Measurements from ENCODE around the gene XBP1.
"Not testable (repeated sequence)": the region's sequence is repeated elsewhere in the genome, so short reads cannot be mapped to it uniquely, and the experiment has no call there.

Gene XBP1

DNA sequence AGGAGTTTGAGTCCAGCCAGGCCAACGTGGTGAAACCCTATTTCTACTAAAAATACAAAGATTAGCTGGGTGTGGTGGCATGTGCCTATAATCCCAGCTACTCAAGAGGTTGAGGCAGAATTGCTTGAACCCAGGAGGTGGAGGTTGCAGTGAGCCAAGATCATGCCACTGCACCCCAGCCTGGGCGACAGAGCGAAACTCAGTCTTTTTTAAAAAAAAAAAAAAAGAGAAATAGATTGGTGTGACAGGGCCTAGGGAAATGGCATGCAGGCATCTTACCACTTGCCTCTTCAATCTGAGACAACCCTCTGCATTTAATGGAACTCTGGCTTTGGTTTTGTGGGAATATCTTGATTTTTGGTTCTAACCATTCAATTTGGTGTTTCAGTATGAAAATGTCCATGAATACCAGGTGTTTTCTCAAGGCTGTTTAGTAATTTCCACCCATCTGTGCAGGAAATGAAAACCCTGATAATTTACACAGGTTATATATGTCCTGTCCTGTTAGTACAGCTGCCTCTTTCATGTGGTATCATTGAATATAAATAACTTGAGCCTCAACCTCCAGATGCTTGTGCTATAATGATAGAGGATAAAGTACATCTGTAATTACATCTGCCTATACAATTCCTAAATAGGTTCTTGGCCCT, 8.4 kb downstream of the XBP1 start:
- no peak for DNase-seq

DNA sequence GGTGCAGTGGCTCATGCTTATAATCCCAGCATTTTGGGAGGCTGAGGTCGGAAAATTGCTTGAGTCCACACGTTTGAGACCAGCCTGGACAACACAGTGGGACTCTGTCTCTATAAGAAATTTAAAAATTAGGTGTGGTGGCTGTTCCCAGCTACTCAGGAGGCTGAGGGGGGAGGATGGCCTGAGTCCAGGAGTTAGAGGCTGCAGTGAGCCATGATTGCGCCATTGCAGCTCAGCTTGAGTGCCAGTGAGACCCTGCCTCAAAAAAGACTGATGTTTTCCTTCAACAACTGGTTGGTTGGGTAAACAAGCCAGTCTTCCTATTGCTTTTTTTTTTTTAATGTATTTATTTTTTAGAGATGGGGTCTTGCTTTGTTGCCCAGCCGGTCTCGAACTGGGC, 9.2 kb downstream of the XBP1 start:
- DNase-seq: no peak

- no peak for DNase-seq
Observed at GRCh38 chr22:28788601-28789000, 11.8 kb downstream of the XBP1 start.

GRCh38 chr22:28783786-28784671, 16.3 kb downstream of the XBP1 start:
- DNase-seq: no peak

DNA sequence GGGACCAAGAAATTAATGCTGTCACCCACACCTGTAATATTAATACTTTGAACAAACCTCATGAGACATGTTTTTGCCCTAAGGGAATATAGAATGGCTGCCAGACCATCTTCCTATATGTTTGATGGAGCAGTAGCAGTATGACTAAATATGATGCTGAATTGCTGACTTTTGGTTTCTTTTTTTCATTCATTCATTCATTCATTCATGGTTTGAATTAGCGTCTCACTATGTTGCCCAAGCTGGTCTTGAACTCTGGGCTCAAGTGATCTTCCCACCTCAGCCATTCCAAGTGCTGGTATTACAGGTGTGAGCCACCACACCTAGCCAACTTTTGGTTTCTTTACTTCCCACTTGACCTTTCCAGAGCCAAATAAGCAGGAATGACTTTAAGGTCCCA, 20.1 kb downstream of the XBP1 start:
- no peak for DNase-seq

GRCh38 chr22:28779833-28780232, 20.5 kb downstream of the XBP1 start:
- DNase-seq: no peak

DNA sequence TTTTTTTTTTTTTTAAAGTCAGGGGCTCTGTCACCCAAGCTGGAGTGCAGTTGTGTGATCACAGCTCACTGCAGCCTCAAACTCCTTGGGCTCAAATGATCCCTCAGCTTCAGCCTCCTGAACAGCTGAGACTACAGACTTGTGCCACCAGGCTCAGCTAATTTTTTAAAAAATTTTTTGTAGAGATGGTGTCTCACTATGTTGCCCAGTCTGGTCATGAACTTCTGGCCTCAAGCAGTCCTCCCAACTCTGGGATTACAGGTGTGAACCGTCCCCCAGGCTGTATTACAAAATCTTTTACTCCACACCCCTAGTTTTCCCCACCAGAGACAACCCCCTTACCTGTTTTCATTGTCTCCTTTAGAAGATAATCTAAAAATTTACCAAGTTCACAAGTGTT, 26.0 kb downstream of the XBP1 start:
- DNase-seq: no peak

DNA sequence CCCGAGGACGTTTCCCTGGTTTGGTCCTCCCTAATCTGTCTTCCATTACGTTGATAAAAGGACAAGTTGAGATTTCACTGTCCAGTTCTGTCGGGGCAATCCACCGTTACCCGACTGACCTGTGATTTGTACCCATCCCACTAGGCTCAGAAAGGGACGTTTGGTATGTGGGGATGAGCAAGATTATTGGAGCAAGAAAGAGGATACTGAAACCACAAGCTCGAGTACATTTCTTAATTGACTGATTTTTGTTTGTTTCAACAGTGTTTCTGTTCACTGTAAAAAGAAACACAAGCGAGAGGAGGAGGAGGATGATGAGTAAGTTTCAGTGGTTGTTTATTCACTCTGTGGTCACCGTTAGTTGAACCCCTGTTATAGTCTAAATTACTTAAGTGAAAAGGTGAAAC, 26.9 kb downstream of the XBP1 start:
- no peak for DNase-seq

- DNase-seq: peak; percentile 56
Observed at GRCh38 chr22:28772633-28773460, 27.5 kb downstream of the XBP1 start, which contains the start of gene CCDC117. CCDC117 (plus strand) TSS chr22:28772695; CDS start chr22:28772850, 155 bp downstream.

GRCh38 chr22:28771195-28771791, 29.1 kb downstream of the XBP1 start:
- no peak for DNase-seq

GRCh38 chr22:28769394-28770085, 30.8 kb downstream of the XBP1 start:
- DNase-seq: no peak

DNA sequence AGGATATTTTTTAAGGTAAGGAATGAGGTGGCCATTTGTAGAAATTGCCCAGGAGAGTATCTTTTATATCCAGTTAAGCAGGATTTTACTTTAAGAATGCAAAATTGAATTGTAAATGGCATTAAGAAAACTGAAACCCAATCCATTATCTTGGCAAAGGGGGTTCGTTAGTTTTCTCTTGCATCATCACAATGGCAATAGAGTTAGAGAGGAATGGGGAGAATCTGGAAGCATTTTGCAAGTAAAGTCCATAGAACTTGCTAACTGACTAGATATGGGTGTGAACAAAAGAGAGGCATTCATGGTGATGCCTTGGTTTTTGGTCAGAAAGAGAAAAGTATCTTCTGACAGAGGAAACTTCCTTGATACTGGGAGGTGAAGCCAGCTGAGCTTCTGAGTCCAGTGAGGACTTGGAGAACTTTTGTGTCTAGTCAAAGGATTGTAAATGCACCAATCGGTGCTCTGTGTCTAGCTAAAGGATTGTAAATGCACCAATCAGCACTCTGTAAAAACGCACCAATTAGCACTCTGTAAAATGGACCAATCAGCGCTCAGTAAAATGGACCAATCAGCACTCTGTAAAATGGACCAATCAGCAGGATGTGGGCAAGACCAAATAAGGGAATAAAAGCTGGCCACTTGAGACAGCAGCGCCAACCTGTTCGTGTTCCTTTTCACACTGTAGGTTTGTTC, 31.5 kb downstream of the XBP1 start:
- no peak for DNase-seq

DNA sequence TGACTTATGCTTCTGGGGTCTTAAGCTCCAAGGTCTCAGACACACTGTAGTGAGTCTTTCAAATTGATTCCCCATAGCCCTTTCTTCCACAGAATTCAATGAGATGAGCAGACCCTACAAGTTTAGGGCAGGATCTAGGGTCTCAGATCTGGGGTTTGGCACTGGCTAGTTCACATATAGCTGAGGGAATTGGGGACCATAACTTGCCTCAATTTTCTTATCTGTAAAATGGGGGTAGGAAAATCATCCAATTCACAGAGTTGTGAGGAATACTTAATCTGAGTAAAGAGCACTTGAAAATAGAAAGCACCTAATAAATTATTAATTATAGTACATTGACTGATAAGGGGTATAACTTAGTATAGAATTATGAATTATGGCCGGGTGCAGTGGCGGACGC, 33.7 kb downstream of the XBP1 start:
- DNase-seq: no peak

GRCh38 chr22:28762000-28762399, 38.4 kb downstream of the XBP1 start:
- DNase-seq: not testable (repeated sequence)

- DNase-seq: no peak
Observed at GRCh38 chr22:28761449-28761755, 39.0 kb downstream of the XBP1 start.

GRCh38 chr22:28759861-28760560, 40.4 kb downstream of the XBP1 start:
- peak; percentile 47 for DNase-seq

DNA sequence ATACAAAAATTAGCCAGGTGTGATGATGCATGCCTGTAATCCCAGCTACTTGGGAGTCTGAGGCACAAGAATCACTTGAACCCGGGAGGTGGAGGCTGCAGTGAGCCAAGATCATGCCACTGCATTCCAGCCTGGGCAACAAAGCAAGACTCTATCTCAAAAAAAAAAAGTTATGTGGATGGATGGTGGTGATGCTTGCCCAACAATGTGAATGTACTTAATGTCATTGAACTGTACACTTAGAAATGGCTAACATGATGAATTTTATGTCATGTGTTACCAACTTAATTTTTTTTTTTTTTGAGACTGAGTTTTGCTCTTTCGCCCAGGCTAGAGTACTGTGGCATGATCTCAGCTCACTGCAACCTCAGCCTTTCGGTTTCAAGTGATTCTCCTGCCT, 45.9 kb downstream of the XBP1 start:
- not testable (repeated sequence) for DNase-seq

GRCh38 chr22:28750471-28750881, 49.9 kb downstream of the XBP1 start:
- DNase-seq: no peak
